Stimulated activated CD8-positive, alpha-beta memory T cell treated with anti-CD3 and anti-CD28 coated beads, Interleukin-15, amount 100 ng/mL, for 24 hours (primary cell): ENCODE data around the gene GOT1.

Experiments used
- DNase-seq: peaks from one replicate; pipeline ENCODE4 v3.0.0-alpha.2; 2020; ENCODE audit warnings: low read depth

The GOT1 gene

GRCh38 chr10:99395750-99396445 lies 34.5 kb downstream of the GOT1 start:
- DNase-seq, result no peak

GRCh38 chr10:99394761-99395386 lies 35.5 kb downstream of the GOT1 start:
- DNase-seq, result no peak

GRCh38 chr10:99394256-99394655 lies 36.2 kb downstream of the GOT1 start:
- no peak for DNase-seq

GRCh38 chr10:99393683-99394082 lies 36.7 kb downstream of the GOT1 start:
- no peak for DNase-seq

GRCh38 chr10:99393036-99393435 lies 37.4 kb downstream of the GOT1 start:
- DNase-seq, result no peak

- no peak for DNase-seq
These were observed 39.1 kb downstream of the GOT1 start for GRCh38 chr10:99391346-99391745.

- DNase-seq, result no peak
These were observed 40.5 kb downstream of the GOT1 start for GRCh38 chr10:99389729-99390480.

GRCh38 chr10:99387541-99387940 lies 42.9 kb downstream of the GOT1 start:
- DNase-seq, result no peak

- DNase-seq, result no peak
These were observed 43.4 kb downstream of the GOT1 start for GRCh38 chr10:99387071-99387470.

- no peak for DNase-seq
These were observed 48.2 kb downstream of the GOT1 start for GRCh38 chr10:99382176-99382575.

- DNase-seq, result no peak
These were observed 55.0 kb downstream of the GOT1 start for GRCh38 chr10:99375426-99375825.

GRCh38 chr10:99374972-99375371 lies 55.5 kb downstream of the GOT1 start:
- DNase-seq, result no peak

- DNase-seq, result no peak
These were observed 55.9 kb downstream of the GOT1 start for GRCh38 chr10:99374526-99374925.

GRCh38 chr10:99372546-99373271 lies 57.7 kb downstream of the GOT1 start:
- DNase-seq, result no peak

- no peak for DNase-seq
These were observed 59.4 kb downstream of the GOT1 start for GRCh38 chr10:99370993-99371392.

- DNase-seq, result no peak
These were observed 60.9 kb downstream of the GOT1 start for GRCh38 chr10:99369551-99369950.

- DNase-seq, result no peak
These were observed 61.3 kb downstream of the GOT1 start for GRCh38 chr10:99369126-99369525.

- DNase-seq, result no peak
These were observed 61.8 kb downstream of the GOT1 start for GRCh38 chr10:99368646-99369045.

- DNase-seq, result no peak
These were observed 63.8 kb downstream of the GOT1 start for GRCh38 chr10:99366666-99367065.

GRCh38 chr10:99365736-99366135 lies 64.7 kb downstream of the GOT1 start:
- no peak for DNase-seq

GRCh38 chr10:99365311-99365710 lies 65.1 kb downstream of the GOT1 start:
- DNase-seq, result no peak

- DNase-seq, result no peak
These were observed 66.3 kb downstream of the GOT1 start for GRCh38 chr10:99364125-99364524.

GRCh38 chr10:99360934-99361333 lies 69.5 kb downstream of the GOT1 start:
- DNase-seq, result no peak
